Activated naive CD4-positive, alpha-beta T cell treated with Interleukin-2 at 50 U/mL for 16 hours (primary cell): ENCODE results near the gene SLC8A2.
"Not testable (repeated sequence)": the region's sequence is repeated elsewhere in the genome, so short reads cannot be mapped to it uniquely, and the experiment has no call there.

Source experiments
- DNase-seq: peaks from one replicate; pipeline ENCODE4 v3.0.0-alpha.2; 2020

The SLC8A2 gene

DNA sequence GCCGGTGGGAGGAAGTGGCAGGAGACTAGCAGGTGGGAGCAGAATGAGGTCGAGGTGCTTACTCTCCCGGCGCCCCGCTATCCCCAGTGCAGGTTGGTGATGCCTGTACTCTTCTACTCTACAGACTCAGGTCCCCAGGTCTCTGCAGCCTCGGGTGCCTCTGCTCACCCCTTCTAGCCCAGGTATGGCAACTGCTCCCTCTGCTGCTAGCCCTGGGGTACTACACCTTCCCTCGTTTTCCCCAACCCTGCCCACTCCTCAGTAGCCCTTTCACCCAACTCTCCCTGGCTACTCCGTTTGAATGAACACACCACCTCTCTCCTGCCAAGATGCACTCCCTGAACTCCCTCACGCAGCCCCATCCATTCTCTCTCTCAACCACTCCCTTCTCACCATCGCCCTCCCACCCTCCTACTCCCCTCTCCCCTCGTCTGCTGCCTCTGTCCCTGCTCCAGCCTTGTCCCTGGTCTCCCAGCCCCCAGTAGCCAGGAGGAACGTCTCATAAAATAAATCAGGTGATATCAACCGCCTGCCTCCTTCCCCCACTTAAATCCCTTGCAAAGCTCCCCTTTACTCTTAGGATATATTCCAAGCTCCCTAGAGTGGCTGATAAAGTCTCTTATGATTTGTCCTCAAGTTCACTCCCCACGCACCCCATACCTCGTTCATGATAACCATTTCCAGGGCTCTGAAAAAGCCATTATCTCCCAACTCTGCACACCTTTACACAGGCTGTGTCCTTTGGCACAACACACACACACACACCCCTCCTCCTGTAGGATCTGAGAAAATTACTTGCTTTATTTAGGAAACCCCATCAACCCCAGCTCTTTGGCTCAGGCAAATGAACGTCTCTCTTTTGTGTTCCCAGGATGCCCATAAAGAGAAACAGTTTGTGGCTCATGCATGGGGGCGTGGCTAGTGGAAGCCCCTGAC, 44.2 kb downstream of the SLC8A2 start:
- peak; percentile 75 for DNase-seq

DNA sequence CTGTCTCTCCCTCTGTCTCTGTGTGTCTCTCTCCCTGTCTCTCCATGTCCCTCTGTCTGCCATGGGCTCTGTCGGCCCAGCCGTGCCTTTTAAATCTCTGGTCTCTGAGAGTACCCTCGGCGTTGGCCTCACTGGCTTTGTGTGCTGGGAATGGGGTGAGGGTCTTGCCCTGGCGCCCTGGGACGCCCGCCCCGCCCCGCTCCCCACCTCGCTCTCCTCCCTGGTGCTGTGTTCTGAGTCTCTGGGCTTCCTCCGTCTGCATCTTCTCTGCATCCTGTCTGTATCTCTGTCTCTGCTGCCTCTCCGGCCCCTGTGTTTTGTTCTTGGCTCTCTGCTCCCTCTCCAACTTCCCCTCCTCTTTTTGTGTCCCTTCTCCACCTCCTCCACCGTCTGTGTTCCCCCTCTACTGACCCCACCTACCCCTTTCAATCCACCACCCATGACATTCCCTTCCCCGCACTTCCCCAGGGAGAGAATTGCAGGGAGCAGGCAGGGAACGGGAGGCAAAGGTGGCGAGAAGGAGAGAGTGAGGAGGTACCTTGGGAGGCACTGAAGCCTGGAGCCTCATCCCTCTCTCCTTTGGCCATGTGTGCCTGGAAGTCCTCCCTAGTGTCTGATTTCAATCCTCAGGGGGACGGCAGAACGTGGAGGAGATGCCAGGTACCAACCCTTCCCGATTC, 48.4 kb downstream of the SLC8A2 start:
- DNase-seq = no peak

DNA sequence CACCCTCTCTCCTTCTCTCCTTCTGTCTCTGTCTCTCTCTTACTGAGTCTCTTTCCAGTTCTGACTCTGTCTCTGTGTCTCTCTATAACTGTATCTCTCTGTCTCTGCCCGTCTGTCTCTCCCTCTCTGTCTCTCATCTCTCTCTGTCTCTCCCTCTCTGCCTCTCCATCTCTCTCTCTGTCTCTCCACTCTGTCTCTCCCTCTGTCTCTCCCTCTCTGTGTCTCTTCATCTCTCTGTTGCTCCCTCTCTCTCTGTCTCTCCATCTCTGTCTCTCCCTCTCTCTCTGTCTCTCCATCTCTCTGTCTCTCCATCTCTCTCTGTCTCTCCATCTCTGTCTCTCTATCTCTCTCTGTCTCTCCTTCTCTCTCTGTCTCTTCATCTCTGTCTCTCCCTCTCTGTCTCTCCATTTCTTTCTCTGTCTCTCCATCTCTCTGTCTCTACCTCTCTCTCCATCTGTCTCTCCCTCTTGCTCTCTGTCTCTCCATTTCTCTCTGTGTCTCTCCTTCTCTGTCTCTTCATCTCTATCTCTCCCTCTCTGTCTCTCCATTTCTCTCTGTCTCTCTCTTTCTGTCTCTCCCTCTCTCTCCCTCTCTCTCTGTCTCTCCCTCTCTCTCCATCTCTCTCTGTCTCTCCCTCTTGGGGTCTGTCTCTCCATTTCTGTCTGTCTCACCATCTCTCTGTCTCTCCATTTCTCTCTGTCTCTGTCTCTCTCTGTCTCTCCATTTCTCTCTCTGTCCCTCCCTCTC, 49.1 kb downstream of the SLC8A2 start:
- DNase-seq = no peak

DNA sequence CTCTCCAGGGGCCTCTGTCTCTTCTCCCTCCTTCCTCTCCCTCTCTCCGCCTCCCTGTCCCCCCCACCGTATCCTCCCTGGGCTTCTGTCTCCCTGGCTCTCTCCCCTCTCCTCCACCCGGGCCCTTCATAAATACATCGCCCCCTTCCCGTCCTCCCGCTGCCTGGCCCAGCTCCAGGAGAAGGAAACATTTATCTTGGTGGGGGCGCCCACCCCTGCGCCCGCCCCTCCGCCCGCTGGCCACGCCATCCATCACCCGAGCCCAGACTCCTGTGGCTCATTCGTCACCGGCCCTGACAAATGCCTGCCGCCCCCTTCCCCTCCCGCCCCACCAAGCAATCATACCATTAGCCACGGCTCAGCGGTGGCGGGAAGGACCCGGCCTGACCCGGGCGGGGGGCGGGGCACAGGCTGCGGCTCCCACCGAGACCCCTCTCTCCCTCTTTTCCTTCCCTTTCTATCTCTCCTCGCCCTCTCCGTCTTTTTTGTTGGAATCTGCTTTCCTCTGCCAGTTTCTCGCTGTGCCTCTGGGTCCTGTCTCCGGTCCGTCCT, 49.8 kb downstream of the SLC8A2 start:
- no peak for DNase-seq

DNA sequence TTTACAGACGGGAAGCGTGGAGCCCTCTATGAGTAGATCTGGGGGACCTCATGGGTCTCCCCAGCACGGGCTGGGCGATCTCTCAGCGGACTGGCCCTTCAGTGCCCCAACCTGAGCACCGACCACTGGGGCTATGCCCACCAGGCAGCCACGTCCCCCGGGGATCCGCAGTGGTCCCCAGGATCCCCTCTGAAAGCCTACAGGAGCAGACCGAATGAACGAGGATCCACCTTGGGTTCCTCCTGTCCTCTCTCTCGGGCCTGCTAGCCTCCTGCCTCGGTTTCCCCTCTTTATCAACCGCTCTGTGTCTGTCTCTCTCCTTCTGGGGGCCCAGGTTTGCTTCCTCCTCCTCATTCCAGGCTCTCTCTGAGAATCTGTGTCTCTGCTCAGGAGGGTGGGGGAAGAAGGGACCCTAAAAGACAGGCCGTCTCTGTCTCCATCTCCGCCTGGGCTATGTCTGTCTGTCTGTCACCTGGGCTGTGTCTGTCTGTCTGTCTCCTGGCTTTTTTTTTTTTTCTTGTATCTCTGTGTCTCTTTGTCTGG, 50.4 kb downstream of the SLC8A2 start:
- no peak for DNase-seq

DNA sequence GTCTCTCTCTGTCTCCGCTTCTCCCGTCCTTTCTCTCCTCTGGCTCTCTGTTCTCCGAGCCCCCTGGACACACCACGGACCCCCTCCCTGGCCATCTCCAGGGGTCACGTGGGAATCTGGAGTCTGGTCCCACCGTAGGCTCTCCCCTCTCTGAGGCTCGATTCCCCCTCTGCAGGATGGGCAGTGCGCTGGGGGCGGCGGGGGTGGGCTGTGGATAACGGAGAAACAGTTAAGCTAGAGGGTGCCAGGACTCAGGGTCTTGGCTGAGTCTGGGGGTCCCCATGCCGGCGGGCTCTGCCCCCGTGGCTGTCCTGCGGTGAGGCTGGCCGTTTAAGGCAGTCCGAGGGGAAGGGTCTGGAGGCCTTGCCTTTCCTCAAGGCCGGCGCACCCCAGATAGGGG, 51.9 kb downstream of the SLC8A2 start:
- DNase-seq = no peak

DNA sequence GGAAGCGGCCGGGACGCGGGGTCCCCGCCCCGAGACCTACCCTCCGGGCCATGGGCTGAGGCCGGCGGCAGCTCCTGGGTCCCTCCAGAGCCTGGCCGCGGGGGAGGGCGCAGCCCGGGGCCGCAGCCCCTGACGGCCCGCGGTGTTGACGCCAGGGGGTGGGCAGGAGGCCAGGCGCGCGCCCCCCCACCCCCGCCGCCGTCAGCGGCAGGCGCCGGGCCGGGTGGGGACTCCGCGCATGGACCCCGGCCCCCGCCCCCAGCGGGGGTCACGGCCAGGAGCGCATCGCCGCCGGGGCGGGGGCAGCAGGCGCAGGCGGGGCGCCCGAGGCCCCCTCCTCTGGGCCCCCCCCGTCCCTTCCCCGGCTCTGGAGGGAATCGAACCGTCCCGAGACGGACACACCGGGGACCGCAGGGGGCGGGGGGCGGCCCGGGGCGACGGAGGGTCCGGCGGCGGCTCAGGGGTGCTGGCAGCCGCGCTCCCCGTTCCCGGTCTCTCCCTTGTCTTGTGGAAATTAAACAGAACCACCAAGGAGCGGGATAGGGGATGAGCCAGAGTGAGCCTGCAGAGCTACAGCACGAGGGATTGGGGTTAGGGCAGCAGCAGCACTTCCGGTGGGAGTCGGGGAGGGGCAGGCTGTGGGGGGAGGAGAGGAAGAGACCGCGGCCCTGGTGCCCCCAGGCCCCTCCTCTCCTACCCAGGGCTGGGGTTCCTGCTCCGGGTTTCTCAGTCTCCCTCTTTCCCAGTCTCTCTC, 52.5 kb downstream of the SLC8A2 start, which contains the start of gene MEIS3:
TSS of gene MEIS3 (minus strand) at position 498 of the 754 bp plus-strand sequence. CDS start at position 52, 446 bp downstream.
- DNase-seq = no peak

DNA sequence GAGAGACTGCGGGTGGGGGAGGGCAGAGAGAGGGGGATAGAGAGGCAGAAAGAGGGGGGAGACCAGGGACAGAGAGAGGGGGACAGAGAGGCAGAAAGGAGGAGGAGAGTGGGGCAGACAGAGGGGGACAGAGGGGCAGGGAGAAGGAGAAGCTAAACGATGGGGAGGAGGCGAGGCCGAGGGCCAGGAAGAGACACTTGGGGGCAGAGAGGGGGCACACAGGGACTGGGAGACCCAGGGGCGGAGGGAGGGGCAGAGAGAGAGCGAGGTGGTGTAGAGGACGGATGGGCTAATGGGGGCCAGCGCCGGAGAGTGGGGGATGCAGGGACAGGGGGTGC, 53.0 kb downstream of the SLC8A2 start:
- DNase-seq = no peak

DNA sequence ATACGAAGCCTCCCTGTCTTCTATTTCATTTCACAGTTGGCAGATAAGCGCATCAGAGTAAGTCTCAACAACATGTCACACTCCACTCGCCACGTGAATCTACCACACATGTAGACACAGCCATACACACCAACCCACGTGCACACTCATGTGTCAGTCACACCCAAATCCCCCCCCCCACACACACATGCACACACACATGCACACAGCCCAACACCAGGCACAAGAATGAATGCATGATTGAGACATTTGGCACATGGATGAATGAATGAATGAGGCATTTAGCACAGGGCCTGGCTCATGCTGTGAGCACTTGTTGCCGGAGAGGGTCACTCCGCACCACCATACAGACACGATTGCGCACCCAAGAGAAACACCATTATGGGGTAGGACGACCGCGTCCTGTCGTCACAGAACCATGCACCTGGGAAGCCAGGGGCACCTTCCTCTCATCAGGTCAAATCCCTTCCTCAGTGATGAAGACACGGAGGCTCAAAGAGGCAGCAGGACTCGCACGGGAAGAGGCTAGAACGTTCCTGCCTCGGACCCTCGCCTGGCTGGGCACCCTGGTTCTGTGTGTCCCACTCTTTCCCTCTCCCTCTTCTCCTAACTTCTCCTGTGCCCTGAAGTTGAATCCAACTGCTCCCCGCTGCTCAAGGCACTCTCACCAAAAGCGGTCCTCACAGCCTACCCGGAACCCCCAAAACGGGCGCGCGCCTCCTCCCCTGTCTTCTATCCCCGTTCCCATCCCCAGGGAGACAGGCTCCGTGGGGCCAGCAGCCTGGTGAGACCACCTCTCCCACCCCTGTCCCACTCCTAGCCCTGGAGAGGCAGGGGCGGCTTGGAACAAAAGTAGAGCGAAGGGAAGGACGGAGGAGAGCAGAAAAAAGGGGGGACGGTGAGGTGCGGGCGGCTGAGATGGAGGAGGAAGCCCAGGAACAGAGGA, 53.7 kb downstream of the SLC8A2 start:
- peak; percentile 21 for DNase-seq

DNA sequence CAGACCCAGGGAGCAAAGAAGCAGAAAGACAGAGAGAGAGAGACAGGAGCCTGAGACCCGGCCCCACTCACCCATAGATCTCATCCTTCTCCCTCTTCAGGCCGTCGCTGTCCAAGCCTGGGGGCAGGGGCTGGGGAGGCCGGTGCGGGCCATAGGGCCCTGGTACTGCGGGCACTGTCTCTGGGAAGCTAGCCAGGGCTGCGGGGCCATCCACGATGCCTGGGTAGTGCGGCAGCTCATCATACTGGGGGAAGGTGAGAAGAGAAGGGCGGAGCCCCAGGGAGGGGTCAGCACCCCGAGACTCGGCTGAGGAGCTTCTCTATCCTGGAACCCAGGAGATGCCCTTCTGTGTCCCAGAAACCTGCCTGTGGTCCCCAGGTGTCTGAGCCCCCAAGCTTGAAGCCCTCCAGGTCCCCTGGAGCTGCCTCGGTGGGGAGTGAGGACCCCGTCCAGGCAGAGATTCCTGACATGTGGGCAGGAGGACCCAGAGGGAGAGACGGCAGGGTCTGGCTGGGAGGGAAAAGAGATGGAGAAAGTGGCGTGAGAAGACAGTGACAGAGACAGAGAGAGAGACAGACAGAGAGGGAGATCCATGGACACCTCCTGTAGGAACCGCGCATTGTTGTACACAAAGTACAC, 54.5 kb downstream of the SLC8A2 start:
- DNase-seq = no peak

DNA sequence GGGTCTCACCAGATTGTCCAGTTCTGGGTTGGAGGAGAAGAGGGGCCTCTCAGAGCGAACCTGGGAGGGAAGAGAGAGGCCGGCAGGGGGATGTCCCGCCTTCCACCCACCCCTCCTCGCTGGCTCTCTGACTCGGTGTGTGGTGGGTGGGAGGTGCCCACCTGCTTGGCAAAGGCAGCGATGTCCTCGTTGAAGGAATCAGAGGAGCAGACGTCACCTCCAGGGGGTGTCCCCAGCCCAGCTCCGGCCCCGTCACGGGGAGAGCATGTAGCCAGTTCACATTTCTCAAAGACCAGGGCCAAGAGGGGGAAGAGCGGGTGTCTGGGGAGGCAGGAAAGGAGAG, 55.1 kb downstream of the SLC8A2 start:
- no peak for DNase-seq

DNA sequence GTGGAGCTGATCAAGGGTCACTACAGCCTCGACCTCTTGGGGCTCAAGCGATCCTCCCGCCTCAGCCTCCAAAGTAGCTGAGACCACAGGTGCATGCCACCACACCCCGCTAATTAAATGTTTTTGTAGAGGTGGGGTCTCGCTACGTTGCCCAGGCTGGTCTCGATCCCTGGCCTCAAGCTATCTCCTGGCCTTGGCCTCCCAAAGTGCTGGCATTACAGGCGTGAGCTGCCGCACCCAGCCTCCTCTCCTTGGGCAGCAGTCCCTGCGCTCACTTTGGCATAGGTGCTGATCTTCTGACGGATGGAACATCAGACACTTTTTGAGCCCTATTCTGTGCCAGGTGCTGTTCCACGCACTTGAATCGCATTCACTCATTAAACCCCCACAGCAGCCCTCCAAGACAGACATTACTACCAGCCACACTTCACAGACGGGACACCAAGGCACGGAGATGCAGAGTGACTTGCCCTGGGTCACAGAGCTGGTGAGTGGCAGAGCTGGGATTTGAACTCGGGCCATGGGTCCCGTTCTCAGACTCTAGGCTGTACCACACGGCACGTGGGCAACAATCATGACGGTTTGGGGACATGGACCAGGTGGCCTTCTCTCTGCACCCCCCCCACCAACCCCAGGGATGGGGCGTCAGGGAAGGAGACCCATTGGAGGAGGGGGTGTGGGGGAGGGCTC, 55.6 kb downstream of the SLC8A2 start:
- DNase-seq = no peak

DNA sequence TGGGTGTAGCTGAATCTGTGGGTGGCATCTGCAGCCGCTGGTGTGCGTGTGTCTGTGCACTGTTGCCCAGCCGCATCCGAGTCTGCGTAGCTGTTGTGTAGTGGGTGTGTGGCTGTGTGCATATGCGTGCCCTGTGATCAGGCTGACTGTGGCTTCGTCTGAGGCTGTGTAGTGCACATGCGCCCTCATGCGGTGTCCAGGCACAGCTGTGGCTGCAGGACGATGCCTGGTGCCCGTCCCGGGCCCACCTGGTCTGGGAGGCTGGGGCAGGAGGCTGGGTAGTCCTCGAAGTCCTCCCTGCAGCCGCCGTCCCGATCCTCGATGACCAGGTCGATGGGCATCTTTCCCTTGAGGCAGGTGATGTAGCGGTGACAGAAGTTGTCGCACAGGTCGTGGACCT, 57.2 kb downstream of the SLC8A2 start:
- DNase-seq = no peak

DNA sequence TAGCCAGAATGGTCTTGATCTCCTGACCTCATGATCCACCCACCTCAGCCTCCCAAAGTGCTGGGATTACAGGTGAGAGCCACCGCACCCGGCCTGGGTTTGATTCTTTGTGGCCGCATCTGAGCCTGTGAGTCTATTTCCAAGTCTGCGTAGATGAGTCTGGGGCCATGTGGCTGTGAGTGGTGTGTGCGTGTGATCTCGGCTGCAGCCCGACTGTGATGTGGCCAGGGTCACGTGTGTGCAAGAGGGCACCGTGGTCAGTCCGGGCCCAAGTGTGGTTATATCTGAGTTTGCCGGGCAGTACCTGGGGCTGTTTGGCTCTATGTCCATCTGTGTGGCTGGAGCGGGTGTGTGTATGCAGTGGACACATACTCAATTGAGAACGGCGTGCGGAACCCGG, 57.8 kb downstream of the SLC8A2 start:
- DNase-seq = no peak

DNA sequence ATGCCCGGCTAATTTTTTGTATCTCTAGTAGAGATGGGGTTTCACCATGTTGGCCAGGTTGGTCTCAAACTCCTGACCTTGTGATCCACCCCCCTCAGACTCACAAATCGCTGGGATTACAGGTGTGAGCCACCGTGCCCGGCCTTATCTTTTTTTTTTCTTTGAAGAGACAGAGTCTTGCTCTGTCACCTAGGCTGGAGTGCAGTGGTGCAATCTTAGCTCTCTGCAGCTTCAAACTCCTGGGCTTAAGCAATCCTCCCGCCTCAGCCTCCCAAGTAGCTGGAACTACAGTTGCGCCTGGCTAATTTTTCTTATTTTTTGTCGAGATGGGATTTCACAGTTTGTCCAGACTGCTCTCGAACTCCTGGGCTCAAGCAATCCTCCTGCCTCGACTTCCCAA, 60.0 kb downstream of the SLC8A2 start:
- DNase-seq = not testable (repeated sequence)

DNA sequence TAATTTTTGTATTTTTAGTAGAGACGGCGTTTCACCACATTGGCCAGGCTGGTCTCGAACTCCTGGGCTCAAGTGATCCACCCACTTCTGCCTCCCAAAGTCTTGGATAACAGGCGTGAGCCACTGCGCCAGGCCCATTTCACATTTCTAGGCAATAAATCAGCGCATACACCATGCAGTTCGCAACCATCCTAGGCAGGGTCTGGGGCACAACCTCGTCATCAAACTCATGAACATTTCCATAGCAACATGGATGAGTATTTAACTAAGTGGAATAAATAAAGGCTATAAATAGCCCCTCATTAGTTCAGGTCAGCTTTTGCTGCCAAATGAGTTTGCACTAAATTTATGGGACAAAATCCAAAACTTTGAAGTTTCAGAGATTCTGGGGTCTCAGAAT, 60.6 kb downstream of the SLC8A2 start:
- DNase-seq = no peak

DNA sequence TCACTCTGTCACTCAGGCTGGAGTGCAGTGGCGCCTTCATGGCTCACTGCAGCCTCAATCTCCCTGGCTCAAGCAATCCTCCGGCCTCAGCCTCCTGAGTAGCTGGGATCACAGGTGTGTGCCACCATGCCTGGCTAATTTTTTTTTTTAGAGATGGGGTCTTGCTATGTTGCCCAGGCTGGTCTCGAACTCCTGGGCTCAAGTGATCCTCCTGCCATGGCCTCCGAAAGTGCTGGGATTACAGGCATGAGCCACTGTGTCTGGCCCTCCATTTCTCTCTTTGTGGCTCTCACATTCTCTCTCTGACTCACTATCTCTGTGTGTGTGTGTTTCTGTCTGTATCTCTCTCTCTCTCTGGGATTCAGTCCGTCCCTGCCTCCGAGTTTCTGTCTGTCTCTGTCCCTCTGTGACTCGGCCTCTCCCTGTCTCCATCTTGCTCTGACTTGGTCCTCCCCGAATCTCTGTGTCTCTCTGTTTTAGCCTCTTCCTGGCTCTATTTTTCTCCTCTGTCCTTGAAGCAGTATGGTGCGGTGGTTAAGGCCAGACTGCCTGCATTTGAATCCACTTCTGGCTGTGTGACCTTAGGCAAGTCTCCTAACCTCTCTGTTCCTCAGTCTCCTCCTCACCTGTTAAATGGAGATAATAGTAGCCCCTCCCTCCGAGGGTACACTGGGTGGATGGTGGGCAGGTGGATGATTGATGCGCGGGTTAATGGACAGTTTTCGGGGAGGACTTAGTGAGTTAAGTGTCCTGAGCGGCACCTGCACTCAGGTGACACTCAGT, 63.3 kb downstream of the SLC8A2 start:
- no peak for DNase-seq

DNA sequence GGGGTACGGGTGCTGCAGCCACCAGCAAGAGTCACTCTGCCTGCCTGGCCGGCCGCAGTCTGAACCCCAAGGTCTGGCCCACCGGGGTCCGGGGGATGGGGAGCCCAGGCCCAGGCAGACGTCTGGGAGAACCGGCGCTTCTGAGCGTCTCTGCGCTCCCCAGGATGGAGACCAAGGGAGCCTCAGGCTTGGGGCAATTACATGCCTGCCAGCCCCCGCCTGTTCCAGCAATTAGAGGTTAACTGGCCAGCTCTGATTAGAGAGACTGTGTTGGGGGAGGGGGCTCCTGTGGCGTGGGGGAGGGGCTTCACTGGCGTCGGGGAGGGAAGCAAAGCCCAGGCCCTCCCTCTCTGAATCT, 64.3 kb downstream of the SLC8A2 start:
- DNase-seq = no peak

DNA sequence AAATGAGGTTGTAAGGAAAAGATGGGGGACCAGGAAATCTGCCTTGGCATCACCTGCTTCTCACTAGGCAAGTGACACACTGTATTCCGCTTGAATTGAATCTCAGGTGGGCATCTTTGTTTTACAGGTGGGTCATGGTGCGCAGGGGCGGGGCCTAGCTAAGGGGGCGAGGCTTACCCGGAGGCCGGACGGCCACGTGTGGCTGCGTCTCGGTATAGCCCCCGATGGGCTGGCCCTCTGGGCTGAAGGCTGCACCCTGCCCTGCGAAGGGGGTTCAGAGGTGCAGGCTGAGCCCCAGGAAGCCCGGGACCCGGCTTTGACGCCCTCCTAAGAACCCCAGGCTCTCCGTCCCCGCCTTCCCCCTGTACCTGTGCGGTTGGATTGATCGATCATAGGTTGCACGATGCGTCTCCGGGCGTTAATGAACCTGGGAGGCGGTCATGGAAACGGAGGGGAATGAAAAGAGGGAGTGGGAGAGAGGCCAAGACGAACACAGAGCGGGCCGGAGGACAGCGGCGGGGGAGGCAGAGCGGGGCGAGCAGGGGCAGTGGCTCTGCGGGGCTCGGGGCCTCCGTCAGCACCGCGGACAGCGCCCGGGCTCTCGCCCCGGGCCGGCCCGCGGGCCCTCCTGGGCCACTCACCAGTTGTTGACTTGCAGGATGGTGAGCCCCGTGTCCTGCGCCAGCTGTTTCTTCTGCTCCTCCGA, 64.8 kb downstream of the SLC8A2 start:
- DNase-seq = no peak
